Subcutaneous adipose tissue (tissue), 4 donors: Measurements from ENCODE around the gene DLGAP1. TPM values are rescaled to one million over a fixed set of nuclear protein-coding genes. Genes with fewer than 3 reads are reported as not detected.

Experiments used
- total RNA-seq, 4 donors: library from RNA; depleted of rRNA; stranded (reverse); fragments of >200 nt; gene quantifications; one replicate each; pipeline ENCODE4 v1.1.0, GENCODE V29; 2016
- TF ChIP-seq, protein P1 (sequence below): fragments of 450-650 bp; IDR thresholded peaks from one replicate; pipeline ENCODE4 v1.5.1; 2016; ENCODE audit warnings: low read depth, mild to moderate bottlenecking, control low read depth, antibody characterized with exemption, moderate library complexity

Gene DLGAP1
- total RNA-seq, 4 donors from 2014 or later = 0.44 to 3.3 (median 0.99) TPM

DNA sequence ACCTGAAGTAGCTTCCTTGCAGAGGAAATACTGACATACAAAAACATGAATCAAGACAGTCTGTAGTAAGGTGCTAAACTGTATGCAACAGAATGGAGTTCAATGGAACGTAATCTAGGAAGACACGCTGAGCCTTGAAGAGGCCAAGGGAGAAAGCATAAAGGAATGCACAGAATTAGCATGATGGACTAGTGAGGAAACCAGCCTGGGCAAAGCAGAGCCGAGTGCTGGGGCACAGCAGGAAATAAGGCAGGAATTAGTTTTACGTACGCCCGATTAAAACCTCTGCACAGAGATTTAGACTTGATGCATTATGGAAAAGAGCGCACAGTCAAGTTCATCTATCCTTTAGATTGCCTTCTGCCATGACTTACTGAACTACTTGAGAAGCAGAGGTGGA, 200.3 kb downstream of the DLGAP1 start:
- TF ChIP-seq, protein P1, sequence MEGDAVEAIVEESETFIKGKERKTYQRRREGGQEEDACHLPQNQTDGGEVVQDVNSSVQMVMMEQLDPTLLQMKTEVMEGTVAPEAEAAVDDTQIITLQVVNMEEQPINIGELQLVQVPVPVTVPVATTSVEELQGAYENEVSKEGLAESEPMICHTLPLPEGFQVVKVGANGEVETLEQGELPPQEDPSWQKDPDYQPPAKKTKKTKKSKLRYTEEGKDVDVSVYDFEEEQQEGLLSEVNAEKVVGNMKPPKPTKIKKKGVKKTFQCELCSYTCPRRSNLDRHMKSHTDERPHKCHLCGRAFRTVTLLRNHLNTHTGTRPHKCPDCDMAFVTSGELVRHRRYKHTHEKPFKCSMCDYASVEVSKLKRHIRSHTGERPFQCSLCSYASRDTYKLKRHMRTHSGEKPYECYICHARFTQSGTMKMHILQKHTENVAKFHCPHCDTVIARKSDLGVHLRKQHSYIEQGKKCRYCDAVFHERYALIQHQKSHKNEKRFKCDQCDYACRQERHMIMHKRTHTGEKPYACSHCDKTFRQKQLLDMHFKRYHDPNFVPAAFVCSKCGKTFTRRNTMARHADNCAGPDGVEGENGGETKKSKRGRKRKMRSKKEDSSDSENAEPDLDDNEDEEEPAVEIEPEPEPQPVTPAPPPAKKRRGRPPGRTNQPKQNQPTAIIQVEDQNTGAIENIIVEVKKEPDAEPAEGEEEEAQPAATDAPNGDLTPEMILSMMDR = no peak

DNA sequence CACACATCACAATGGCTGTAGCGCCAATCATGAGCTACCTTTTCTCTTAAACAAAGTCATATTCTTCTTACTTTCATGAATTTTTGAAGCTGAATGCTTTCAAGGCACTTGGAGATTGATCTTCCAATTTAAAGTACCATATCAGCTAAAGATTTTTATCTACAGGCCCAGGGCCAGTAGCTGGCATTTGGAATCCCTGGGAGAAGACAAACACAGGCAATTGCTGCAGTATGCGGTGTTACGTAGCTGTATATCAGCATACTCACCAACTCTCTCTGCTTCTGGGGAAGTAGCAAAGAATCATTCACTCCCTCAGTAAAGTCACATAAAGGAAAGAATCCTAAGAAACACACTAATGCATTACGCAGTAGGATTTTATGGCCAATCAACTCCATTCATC, 202.3 kb downstream of the DLGAP1 start:
- TF ChIP-seq, protein P1 = no peak

- TF ChIP-seq, protein P1 = no peak
Observed at GRCh38 chr18:4251873-4252272, 203.2 kb downstream of the DLGAP1 start.

- TF ChIP-seq, protein P1 = no peak
Observed at GRCh38 chr18:4251206-4251605, 203.9 kb downstream of the DLGAP1 start.

- TF ChIP-seq, protein P1 = no peak
Observed at GRCh38 chr18:4250141-4250540, 205.0 kb downstream of the DLGAP1 start.

GRCh38 chr18:4248686-4249085, 206.4 kb downstream of the DLGAP1 start:
- TF ChIP-seq, protein P1 = no peak

GRCh38 chr18:4246374-4246773, 208.7 kb downstream of the DLGAP1 start:
- TF ChIP-seq, protein P1 = no peak
